Prostate gland (tissue), 2 donors: ENCODE results near the gene ANGEL2. TPM values are rescaled to one million over a fixed set of nuclear protein-coding genes. Genes with fewer than 3 reads are reported as not detected.

Experiments used
- DNase-seq: peaks from one replicate; pipeline ENCODE4 v3.0.0-alpha.2; 2019; ENCODE audit warnings: low spot score
- H3K27ac ChIP-seq, 2 donors: fragments of 200-600 bp; sonication (generic); 2 replicates each; pipeline ENCODE4 v1.5.1; 2017 to 2019
- H3K27me3 ChIP-seq: fragments of 200-600 bp; sonication (generic); replicated peaks from 2 replicates; pipeline ENCODE4 v1.5.1; 2019; ENCODE audit not compliant: insufficient read depth
- H3K36me3 ChIP-seq, 2 donors: fragments of 200-600 bp; sonication (generic); 1 replicate in 1 of 2; 2 replicates in 1 of 2; pipeline versions ENCODE4 v1.5.1 to v1.8.1; 2017 to 2019
- H3K4me1 ChIP-seq: fragments of 200-600 bp; sonication (generic); replicated peaks from 2 replicates; pipeline ENCODE4 v1.5.1; 2019
- H3K4me3 ChIP-seq, 2 donors: fragments of 200-600 bp; sonication (generic); 2 replicates each; pipeline ENCODE4 v1.5.1; 2017 to 2019
- H3K9me3 ChIP-seq: fragments of 200-600 bp; sonication (generic); 2 replicates; pipeline ENCODE4 v1.5.1; 2017
- POLR2A ChIP-seq: fragments of 450-650 bp; IDR thresholded peaks from one replicate; pipeline ENCODE4 v1.6.1; 2016; ENCODE audit warnings: antibody characterized with exemption, mild to moderate bottlenecking
- POLR2AphosphoS5 ChIP-seq: sonication (generic); formaldehyde crosslinking; IDR thresholded peaks from one replicate; pipeline ENCODE4 v1.6.1; 2017; ENCODE audit warnings: antibody characterized with exemption
- WGBS: methylation state at CpG from one replicate; pipeline ENCODE4 v1.1.5; 2018; 5-methylcytosine and 5-hydroxymethylcytosine counted together
- intact Hi-C: fragments of 100-400 bp; cut with DNase I; formaldehyde crosslinking; loops from one replicate; pipeline ENCODE4 v1.14.2; 2022
- total RNA-seq, 2 donors: library from RNA; depleted of rRNA; stranded (reverse); fragments of >200 nt; gene quantifications; one replicate each; pipeline ENCODE4 v1.1.0, GENCODE V29; 2016
- TF ChIP-seq, protein P1 (sequence below), 4 experiments: fragments of 200-600 bp in 2 of 4; fragments of 450-650 bp in 2 of 4; sonication (generic) in 2 of 4; IDR thresholded peaks; 1 replicate in 3 of 4; 2 replicates in 1 of 4; pipeline ENCODE4 v1.5.1; 2016 to 2019; ENCODE audit warnings: antibody characterized with exemption in 4 of 4, mild to moderate bottlenecking in 2 of 4, moderate library complexity in 2 of 4

Gene ANGEL2
- total RNA-seq, 2 donors from 2014 or later = 54.0 to 57.3 TPM

DNA sequence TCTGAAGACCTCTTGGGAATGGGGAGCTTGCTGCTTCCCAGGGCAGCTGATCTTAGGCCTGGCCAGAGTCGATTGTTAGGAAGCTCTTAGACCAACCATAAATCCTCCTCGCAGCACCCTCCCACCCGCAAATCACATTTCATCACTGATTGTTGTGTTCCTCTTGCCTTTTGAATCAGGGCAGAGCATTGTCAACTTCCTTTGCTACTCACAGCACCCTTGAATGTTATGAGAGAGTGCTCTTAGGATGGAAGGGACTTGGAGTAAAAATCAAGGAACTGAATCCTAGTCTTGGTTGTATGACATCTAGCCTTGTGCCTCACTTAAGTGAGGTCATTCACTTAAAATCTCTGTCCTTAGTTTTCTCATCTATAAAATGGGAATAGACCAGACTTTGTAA is 62.3 kb downstream of the ANGEL2 start:
- H3K9me3 ChIP-seq = no peaks in the 10 kb centered on the region
- no peak for DNase-seq
- no peaks in the 10 kb centered on the region for H3K4me1 ChIP-seq
- intact Hi-C loops = no loop called here
- H3K27ac ChIP-seq = no peak overlapping the region
- TF ChIP-seq POLR2A = no peak
- TF ChIP-seq POLR2AphosphoS5 = no peak
- TF ChIP-seq, protein P1, sequence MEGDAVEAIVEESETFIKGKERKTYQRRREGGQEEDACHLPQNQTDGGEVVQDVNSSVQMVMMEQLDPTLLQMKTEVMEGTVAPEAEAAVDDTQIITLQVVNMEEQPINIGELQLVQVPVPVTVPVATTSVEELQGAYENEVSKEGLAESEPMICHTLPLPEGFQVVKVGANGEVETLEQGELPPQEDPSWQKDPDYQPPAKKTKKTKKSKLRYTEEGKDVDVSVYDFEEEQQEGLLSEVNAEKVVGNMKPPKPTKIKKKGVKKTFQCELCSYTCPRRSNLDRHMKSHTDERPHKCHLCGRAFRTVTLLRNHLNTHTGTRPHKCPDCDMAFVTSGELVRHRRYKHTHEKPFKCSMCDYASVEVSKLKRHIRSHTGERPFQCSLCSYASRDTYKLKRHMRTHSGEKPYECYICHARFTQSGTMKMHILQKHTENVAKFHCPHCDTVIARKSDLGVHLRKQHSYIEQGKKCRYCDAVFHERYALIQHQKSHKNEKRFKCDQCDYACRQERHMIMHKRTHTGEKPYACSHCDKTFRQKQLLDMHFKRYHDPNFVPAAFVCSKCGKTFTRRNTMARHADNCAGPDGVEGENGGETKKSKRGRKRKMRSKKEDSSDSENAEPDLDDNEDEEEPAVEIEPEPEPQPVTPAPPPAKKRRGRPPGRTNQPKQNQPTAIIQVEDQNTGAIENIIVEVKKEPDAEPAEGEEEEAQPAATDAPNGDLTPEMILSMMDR (IDR thresholded peaks at IDR 0.05) = no peak
- H3K36me3 ChIP-seq = no peaks in the 10 kb centered on the region
- 59% methylated on average over 3 of the region's 3 CpGs for WGBS
- no peaks in the 10 kb centered on the region for H3K27me3 ChIP-seq
- H3K4me3 ChIP-seq = no peak overlapping the region

DNA sequence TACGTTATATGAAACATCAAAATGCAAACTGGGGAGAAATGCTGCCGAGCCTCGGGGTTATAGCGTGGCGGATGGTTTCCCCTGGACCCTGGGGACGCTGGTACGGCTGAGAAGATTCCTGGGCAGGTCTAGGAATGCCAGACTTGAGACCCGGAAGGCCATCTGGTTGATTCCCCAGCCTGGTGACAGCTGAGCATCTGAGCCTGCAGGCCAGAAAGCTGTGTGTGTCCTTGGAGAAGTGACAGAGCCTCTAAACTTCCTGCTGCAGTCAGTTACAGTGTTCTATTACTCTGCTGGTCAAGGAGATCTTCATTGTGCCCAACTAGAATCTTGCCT is 63.1 kb downstream of the ANGEL2 start:
- TF ChIP-seq POLR2AphosphoS5 (no peak), POLR2A (no peak)
- TF ChIP-seq, protein P1 (IDR thresholded peaks at IDR 0.05) = no peak
- Histone ChIP-seq H3K4me1 (no peaks in the 10 kb centered on the region), H3K36me3 (no peaks in the 10 kb centered on the region), H3K27me3 (no peaks in the 10 kb centered on the region), H3K27ac (no peak overlapping the region), H3K4me3 (no peak overlapping the region), H3K9me3 (no peaks in the 10 kb centered on the region)
- WGBS = 37% methylated on average over 8 of the region's 8 CpGs
- DNase-seq = no peak
- intact Hi-C loops = no loop called here

DNA sequence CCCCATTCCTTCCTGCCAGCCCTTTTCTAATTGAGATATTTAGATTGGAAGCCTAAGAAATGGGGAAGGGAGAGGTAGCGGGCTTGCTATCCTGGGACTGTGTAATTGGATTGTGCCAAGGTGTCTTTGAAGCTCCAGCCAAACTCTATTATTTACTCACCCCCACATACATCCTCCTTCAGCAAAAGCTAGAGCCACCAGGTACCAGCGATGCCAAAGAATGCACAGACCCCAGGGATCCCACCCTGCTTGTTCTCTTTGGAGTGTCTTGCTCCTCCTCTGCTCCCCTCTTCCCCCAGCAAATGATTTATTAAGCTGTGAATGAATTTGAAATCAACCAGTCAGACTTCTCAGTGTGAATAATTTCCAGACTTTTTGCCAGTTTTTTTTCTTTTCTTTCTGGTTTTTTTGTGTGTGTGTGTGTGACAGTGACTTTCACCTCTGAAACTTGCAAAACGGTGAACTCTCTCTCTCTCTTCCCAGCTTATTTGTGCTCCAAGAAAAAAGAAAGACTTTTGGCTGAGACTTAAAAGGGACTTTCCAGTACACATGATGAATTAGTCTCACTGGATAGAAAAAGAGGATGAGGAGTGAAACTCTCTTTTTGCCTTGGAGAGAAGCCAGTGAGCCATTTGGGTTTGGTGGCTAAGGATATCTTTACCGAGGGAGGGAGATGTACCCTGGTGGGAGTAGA is 63.6 kb downstream of the ANGEL2 start:
- WGBS = 15% methylated on average over 4 of the region's 4 CpGs
- Histone ChIP-seq H3K36me3 (no peaks in the 10 kb centered on the region), H3K9me3 (no peaks in the 10 kb centered on the region), H3K4me3 (peak overlapping the region; percentile 41 to 42), H3K27me3 (no peaks in the 10 kb centered on the region), H3K4me1 (no peaks in the 10 kb centered on the region), H3K27ac (peak overlapping the region in 1 of 2 donors; percentile 36)
- no peak for DNase-seq
- TF ChIP-seq, protein P1 (IDR thresholded peaks at IDR 0.05) = no peak
- TF ChIP-seq POLR2A (no peak), POLR2AphosphoS5 (no peak)
- intact Hi-C loops = no loop called here

DNA sequence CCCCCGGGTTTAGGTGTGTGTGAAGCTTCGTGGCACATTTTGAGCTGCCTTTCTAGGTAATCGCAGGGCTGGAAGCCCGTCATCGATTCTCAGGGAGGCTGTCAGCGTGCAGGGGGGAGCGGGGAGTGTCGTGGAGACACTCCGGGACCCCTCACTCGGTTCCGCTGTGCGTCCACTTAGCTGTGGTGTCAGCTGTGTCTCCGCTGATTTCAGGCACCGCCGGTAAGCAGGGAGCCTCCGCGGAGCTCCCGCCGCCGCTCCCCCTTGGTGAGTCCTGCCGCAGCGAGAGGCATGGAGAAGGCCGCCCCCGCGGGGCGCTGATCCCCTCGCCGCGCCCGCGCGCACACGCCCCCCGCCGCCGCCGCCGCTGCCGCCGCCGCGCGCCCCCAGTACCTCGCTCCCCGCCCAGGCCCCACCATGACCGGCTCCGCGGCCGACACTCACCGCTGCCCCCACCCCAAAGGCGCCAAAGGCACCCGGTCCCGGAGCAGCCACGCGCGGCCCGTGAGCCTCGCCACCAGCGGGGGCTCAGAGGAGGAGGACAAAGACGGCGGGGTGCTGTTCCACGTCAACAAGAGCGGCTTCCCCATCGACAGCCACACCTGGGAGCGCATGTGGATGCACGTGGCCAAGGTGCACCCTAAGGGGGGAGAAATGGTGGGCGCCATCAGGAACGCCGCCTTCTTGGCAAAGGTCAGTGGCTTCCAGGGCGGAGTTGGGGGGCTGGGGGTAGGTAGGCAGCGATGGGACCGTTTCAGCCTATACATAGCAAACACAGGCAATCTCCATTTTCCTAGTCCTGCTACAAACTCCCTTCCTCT is 64.3 kb downstream of the ANGEL2 start:
- DNase-seq = no peak

More for the DNA sequence above, 64.3 kb downstream of the ANGEL2 start:
- H3K9me3 ChIP-seq = no peaks in the 10 kb centered on the region
- 6% methylated on average over 33 of the region's 72 CpGs for WGBS
- TF ChIP-seq POLR2A = no peak
- TF ChIP-seq, protein P1 (IDR thresholded peaks at IDR 0.05) = no peak
- no peak for TF ChIP-seq POLR2AphosphoS5
- H3K27ac ChIP-seq = peak overlapping the region in 1 of 2 donors; percentile 36
- peak overlapping the region; percentile 41 to 42 for H3K4me3 ChIP-seq
- H3K4me1 ChIP-seq = no peaks in the 10 kb centered on the region
- intact Hi-C loops = no loop called here
- no peaks in the 10 kb centered on the region for H3K36me3 ChIP-seq
- no peaks in the 10 kb centered on the region for H3K27me3 ChIP-seq
